IMR-90 (cell line): ENCODE data around the gene RIF1.

Experiments
- CEBPB ChIP-seq: IDR thresholded peaks from 2 replicates; pipeline ENCODE4 v1.6.1; 2012; ENCODE audit warnings: low read depth, low read length, improper control_type of control experiment
- POLR2A ChIP-seq: IDR thresholded peaks from 2 replicates; pipeline ENCODE4 v1.6.1; 2012; ENCODE audit warnings: mild to moderate bottlenecking, low read depth, low read length
- RCOR1 ChIP-seq: IDR thresholded peaks from 2 replicates; pipeline ENCODE4 v1.6.1; 2012; ENCODE audit warnings: mild to moderate bottlenecking, low read length, improper control_type of control experiment; ENCODE audit not compliant: insufficient replicate concordance
- TF ChIP-seq, protein P1 (sequence below): conservative IDR thresholded peaks from 2 replicates; pipeline ENCODE4 v1.5.1; 2012; ENCODE audit warnings: mild to moderate bottlenecking, low read depth, low read length, improper control_type of control experiment

DNA sequence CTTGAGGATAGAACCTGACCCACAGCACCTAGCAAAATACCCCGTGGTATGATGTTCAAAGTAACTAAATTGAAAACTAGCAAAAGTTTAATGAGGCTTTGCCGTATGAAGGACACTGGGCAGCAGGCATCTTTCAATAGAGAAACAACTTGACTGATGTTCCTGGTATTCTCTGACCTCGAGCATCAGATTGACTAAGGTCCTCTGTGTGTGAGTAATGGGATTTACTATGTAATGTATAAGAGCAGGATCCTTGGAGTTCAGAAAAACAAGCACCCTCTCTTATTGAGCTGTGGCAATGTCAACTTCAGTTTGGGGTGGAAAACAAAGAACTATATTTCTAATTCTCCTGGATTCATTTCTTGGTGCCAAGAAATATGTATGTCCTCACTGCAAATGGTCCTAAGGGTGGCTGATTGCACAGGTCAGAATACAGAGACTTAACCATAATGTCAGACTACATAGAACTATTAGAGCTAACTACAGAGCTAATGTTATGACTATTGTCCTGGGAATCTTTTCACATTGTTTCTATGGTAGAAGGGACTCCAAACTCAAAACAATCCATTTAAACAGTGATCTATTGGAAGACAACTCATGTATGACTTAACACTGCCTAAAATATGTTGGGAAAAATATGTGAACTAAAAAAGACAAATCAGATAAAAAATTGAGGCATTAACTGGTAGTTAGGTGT lies 47.9 kb upstream of the RIF1 start:
- TF ChIP-seq, protein P1, sequence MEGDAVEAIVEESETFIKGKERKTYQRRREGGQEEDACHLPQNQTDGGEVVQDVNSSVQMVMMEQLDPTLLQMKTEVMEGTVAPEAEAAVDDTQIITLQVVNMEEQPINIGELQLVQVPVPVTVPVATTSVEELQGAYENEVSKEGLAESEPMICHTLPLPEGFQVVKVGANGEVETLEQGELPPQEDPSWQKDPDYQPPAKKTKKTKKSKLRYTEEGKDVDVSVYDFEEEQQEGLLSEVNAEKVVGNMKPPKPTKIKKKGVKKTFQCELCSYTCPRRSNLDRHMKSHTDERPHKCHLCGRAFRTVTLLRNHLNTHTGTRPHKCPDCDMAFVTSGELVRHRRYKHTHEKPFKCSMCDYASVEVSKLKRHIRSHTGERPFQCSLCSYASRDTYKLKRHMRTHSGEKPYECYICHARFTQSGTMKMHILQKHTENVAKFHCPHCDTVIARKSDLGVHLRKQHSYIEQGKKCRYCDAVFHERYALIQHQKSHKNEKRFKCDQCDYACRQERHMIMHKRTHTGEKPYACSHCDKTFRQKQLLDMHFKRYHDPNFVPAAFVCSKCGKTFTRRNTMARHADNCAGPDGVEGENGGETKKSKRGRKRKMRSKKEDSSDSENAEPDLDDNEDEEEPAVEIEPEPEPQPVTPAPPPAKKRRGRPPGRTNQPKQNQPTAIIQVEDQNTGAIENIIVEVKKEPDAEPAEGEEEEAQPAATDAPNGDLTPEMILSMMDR, result no peak
- TF ChIP-seq RCOR1 (no peak), CEBPB (no peak), POLR2A (no peak)
